Measurements from ENCODE around the gene PROX1. TPM values are rescaled to one million over a fixed set of nuclear protein-coding genes. Genes with fewer than 3 reads are reported as not detected.

Gene PROX1
- total RNA-seq, 2 experiments from 2014 or later: not detected

DNA sequence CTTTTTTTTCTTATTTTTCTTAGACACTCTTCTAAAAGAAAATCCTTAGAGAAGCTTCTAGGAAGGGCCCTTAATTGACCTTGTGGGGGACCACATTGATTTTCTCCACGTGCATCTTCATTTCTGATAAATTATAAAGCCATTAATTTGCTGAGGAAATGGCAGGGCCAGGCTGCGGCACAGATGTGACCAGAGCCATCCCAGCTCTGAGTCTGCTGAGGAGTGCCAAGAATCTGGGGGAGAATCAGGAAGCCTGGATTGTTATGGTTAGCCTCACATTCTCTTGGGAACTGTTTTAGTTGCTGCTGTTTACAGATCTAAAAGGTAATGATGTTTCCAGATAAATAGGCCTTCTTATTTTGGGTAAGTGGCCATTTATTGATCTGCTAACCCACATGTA lies 16.2 kb downstream of the PROX1 start:
- DNase-seq (ENCODE audit: low spot score): no peak
- intact Hi-C loops (cut with micrococcal nuclease; ENCODE audit: unreplicated experiment): no loop called here
- Histone ChIP-seq H3K4me1 (ENCODE audit: insufficient read depth, low read length, poor library complexity, severe bottlenecking) (no peaks in the 10 kb centered on the region), H3K9me3 (ENCODE audit: low read length) (no peaks in the 10 kb centered on the region), H4K20me1 (ENCODE audit: insufficient read depth, low read length) (no peaks in the 10 kb centered on the region), H3K9me2 (ENCODE audit: insufficient read depth, low read length) (no peaks in the 10 kb centered on the region), H2AFZ (ENCODE audit: low read length) (no peak overlapping the region), H3K27ac (ENCODE audit: low read depth, low read length, poor library complexity, severe bottlenecking) (no peak overlapping the region), H3K36me3 (ENCODE audit: insufficient read depth, low read length) (no peaks in the 10 kb centered on the region), H3K79me2 (ENCODE audit: insufficient read depth, low read depth, low read length) (no peaks in the 10 kb centered on the region), H3K4me3 (ENCODE audit: low read depth, low read length, poor library complexity, severe bottlenecking) (no peak overlapping the region), H3K4me2 (ENCODE audit: low read length) (no peak overlapping the region)
- ChIA-PET CTCF (ENCODE audit: unreplicated experiment) (no interaction called here), POLR2A (no interaction called here)
- BruUV-seq (replicated peaks): no TSS peak
- TF ChIP-seq, protein P1, sequence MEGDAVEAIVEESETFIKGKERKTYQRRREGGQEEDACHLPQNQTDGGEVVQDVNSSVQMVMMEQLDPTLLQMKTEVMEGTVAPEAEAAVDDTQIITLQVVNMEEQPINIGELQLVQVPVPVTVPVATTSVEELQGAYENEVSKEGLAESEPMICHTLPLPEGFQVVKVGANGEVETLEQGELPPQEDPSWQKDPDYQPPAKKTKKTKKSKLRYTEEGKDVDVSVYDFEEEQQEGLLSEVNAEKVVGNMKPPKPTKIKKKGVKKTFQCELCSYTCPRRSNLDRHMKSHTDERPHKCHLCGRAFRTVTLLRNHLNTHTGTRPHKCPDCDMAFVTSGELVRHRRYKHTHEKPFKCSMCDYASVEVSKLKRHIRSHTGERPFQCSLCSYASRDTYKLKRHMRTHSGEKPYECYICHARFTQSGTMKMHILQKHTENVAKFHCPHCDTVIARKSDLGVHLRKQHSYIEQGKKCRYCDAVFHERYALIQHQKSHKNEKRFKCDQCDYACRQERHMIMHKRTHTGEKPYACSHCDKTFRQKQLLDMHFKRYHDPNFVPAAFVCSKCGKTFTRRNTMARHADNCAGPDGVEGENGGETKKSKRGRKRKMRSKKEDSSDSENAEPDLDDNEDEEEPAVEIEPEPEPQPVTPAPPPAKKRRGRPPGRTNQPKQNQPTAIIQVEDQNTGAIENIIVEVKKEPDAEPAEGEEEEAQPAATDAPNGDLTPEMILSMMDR (conservative IDR thresholded peaks at IDR 0.05; ENCODE audit: low read length): no peak
- TF ChIP-seq EZH2phosphoT487 (IDR thresholded peaks at IDR 0.05; ENCODE audit: borderline replicate concordance, low read depth, low read length): no peak

DNA sequence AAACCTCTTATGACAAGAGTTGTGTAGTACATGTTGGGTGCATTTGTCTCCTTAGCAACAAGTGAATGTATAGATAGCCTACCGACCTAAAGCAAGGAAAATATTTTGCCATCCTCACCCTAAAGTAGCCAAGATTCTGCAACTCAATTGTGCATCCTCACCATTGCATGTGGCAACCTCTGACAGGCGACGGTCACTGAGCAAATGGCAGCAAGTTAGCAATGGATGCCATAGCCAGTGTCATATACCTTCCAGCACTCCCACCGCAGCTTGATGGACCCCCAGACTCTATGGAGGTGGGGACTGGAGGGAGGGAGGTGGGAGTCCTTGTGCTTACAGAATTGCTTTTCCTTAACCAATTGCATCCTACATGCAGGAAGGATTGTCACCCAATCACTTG lies 17.0 kb downstream of the PROX1 start:
- Histone ChIP-seq H3K9me2 (ENCODE audit: insufficient read depth, low read length) (no peaks in the 10 kb centered on the region), H3K4me2 (ENCODE audit: low read length) (no peak overlapping the region), H3K79me2 (ENCODE audit: insufficient read depth, low read depth, low read length) (no peaks in the 10 kb centered on the region), H3K36me3 (ENCODE audit: insufficient read depth, low read length) (no peaks in the 10 kb centered on the region), H2AFZ (ENCODE audit: low read length) (no peak overlapping the region), H3K4me3 (ENCODE audit: low read depth, low read length, poor library complexity, severe bottlenecking) (no peak overlapping the region), H3K4me1 (ENCODE audit: insufficient read depth, low read length, poor library complexity, severe bottlenecking) (no peaks in the 10 kb centered on the region), H3K9me3 (ENCODE audit: low read length) (no peaks in the 10 kb centered on the region), H3K27ac (ENCODE audit: low read depth, low read length, poor library complexity, severe bottlenecking) (no peak overlapping the region), H4K20me1 (ENCODE audit: insufficient read depth, low read length) (no peaks in the 10 kb centered on the region)
- intact Hi-C loops (cut with micrococcal nuclease; ENCODE audit: unreplicated experiment): no loop called here
- CTCF ChIA-PET (ENCODE audit: unreplicated experiment): interaction anchor here (0.6 kb wide), 1 partner anchor 327 kb away, joined by 3 read pairs; no protein-coding TSS in a partner anchor
- TF ChIP-seq, protein P1 (conservative IDR thresholded peaks at IDR 0.05; ENCODE audit: low read length): no peak
- no peak for TF ChIP-seq EZH2phosphoT487 (IDR thresholded peaks at IDR 0.05; ENCODE audit: borderline replicate concordance, low read depth, low read length)
- POLR2A ChIA-PET: interaction anchor here (0.7 kb wide), 1 partner anchor 9 kb away, joined by 3 read pairs; no protein-coding TSS in a partner anchor
- BruUV-seq (replicated peaks): no TSS peak
- DNase-seq (ENCODE audit: low spot score): no peak

DNA sequence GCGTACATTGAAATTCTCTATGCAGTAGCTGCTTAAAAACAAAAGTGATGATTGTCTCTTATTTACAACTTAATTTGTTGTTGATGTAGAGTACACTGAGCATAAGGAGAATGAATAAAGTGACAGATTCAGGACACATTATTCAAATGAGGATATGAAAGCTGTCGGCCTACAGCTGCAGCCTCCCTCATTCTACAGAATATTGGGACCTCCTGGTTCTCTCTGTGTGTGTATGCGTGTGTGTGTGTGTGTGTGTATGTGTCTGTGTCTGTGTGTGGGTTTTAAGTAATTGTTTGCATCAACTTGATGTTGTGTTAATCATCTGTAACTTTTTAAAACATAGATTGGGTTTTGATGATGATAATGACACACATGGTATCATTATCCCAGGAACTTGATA lies 17.9 kb downstream of the PROX1 start:
- TF ChIP-seq, protein P1 (conservative IDR thresholded peaks at IDR 0.05; ENCODE audit: low read length): no peak
- no peak for TF ChIP-seq EZH2phosphoT487 (IDR thresholded peaks at IDR 0.05; ENCODE audit: borderline replicate concordance, low read depth, low read length)
- H2AFZ ChIP-seq (ENCODE audit: low read length): no peak overlapping the region
- no peaks in the 10 kb centered on the region for H3K9me2 ChIP-seq (ENCODE audit: insufficient read depth, low read length)
- intact Hi-C loops (cut with micrococcal nuclease; ENCODE audit: unreplicated experiment): no loop called here
- no peaks in the 10 kb centered on the region for H4K20me1 ChIP-seq (ENCODE audit: insufficient read depth, low read length)
- no peaks in the 10 kb centered on the region for H3K4me1 ChIP-seq (ENCODE audit: insufficient read depth, low read length, poor library complexity, severe bottlenecking)
- no peak overlapping the region for H3K4me2 ChIP-seq (ENCODE audit: low read length)
- ChIA-PET CTCF (ENCODE audit: unreplicated experiment) (no interaction called here), POLR2A (no interaction called here)
- no peak for DNase-seq (ENCODE audit: low spot score)
- no peaks in the 10 kb centered on the region for H3K36me3 ChIP-seq (ENCODE audit: insufficient read depth, low read length)
- no peaks in the 10 kb centered on the region for H3K9me3 ChIP-seq (ENCODE audit: low read length)
- no peak overlapping the region for H3K27ac ChIP-seq (ENCODE audit: low read depth, low read length, poor library complexity, severe bottlenecking)
- no peak overlapping the region for H3K4me3 ChIP-seq (ENCODE audit: low read depth, low read length, poor library complexity, severe bottlenecking)
- BruUV-seq (replicated peaks): no TSS peak
- no peaks in the 10 kb centered on the region for H3K79me2 ChIP-seq (ENCODE audit: insufficient read depth, low read depth, low read length)

Data from OCI-LY7 (cell line).